ENCODE measurements around the gene SELENOF.
"Not testable (repeated sequence)": the region's sequence is repeated elsewhere in the genome, so short reads cannot be mapped to it uniquely, and the experiment has no call there.

SELENOF gene

GRCh38 chr1:86814118-86814517 is 99.8 kb downstream of the SELENOF start:
- DNase-seq (ENCODE audit: low read depth in 2 of 2), result not testable (repeated sequence)

Measured in stimulated activated CD4-positive, alpha-beta T cell treated with anti-CD3 and anti-CD28 coated beads, Interleukin-15, amount 100 ng/mL, for 48 hours (primary cell).